T-helper 17 cell (primary cell): ENCODE data around the gene ZNF384. TPM values are rescaled to one million over a fixed set of nuclear protein-coding genes. Genes with fewer than 3 reads are reported as not detected.

Experiments
- ATAC-seq: fragments of 150-1000 bp; cut with Tn5 transposase; 2 replicates; pipeline ENCODE4 v1.10.0; 2021; ENCODE audit warnings: mild to moderate bottlenecking, moderate library complexity
- DNase-seq, 3 donors: peaks; one replicate each; pipeline versions ENCODE4 v3.0.0 to v3.0.0-alpha.2; 2020 to 2021
- H3K9me3 ChIP-seq: one replicate; pipeline ENCODE4 v1.7.0; 2013; ENCODE audit warnings: low read length, mild to moderate bottlenecking; ENCODE audit not compliant: control insufficient read depth, poor library complexity, severe bottlenecking
- H3K27ac Mint-ChIP-seq: one replicate; pipeline ENCODE4 v1.8.0; 2022; ENCODE audit warnings: mild to moderate bottlenecking, moderate library complexity, mixed read lengths
- H3K27me3 Mint-ChIP-seq: one replicate; pipeline ENCODE4 v1.8.0; 2022; ENCODE audit warnings: mixed read lengths
- H3K36me3 Mint-ChIP-seq: one replicate; pipeline ENCODE4 v1.8.0; 2022; ENCODE audit warnings: low read depth, mixed read lengths
- H3K4me1 Mint-ChIP-seq: one replicate; pipeline ENCODE4 v1.8.0; 2022; ENCODE audit warnings: mild to moderate bottlenecking, mixed read lengths
- H3K4me3 Mint-ChIP-seq: one replicate; pipeline ENCODE4 v1.8.0; 2022; ENCODE audit warnings: mild to moderate bottlenecking, moderate library complexity, mixed read lengths
- total RNA-seq, 4 donors: library from RNA in 2 of 4; stranded (reverse) in 2 of 4; gene quantifications; one replicate each; pipeline ENCODE4 v1.2.3 and lab custom pipeline; 2022 to 2026

The ZNF384 gene
- total RNA-seq, 2 donors from 2014 or later = 62.9 to 66.3 TPM

- H3K9me3 ChIP-seq = no peaks in the 10 kb centered on the region
- no peak for ATAC-seq
- peaks cover 26% of the 10 kb centered on the region for H3K4me1 Mint-ChIP-seq
- DNase-seq = no peak
- no peak overlapping the region for H3K4me3 Mint-ChIP-seq
- peaks cover 6% of the 10 kb centered on the region for H3K36me3 Mint-ChIP-seq
- H3K27ac Mint-ChIP-seq = peak overlapping the region; percentile 69
- peaks cover 8% of the 10 kb centered on the region for H3K27me3 Mint-ChIP-seq
These were observed 6.3 kb upstream of the ZNF384 start for GRCh38 chr12:6695313-6696045.

DNA sequence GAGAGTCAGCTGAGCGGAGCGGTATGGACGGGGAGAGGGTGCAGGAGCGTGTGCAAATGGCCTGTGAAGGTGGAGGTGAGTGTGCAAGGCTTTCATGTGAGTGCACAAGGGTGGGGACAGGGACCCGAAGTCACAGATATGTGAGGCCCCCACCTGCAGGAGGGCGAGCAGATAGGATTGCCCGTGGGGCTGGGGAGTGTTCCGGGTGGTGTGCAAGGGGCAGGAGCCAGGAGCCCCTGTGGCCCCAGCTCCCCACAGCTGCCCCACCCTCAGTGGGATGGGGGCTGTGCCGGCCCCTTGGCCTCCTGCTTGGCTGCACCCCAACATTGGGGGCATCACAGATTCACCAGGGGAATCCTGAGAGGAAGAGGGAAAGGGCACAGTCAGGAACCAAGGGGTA lies 5.5 kb upstream of the ZNF384 start:
- ATAC-seq (no peak), DNase-seq (no peak)
- H3K9me3 ChIP-seq = no peaks in the 10 kb centered on the region
- no peak overlapping the region for H3K27ac Mint-ChIP-seq
- H3K36me3 Mint-ChIP-seq = peaks cover 5% of the 10 kb centered on the region
- H3K4me1 Mint-ChIP-seq = peaks cover 31% of the 10 kb centered on the region
- peaks cover 7% of the 10 kb centered on the region for H3K27me3 Mint-ChIP-seq
- H3K4me3 Mint-ChIP-seq = no peak overlapping the region

GRCh38 chr12:6693832-6694355 lies 4.7 kb upstream of the ZNF384 start:
- DNase-seq = no peak
- H3K4me1 Mint-ChIP-seq = peaks cover 23% of the 10 kb centered on the region
- H3K4me3 Mint-ChIP-seq = no peak overlapping the region
- no peaks in the 10 kb centered on the region for H3K36me3 Mint-ChIP-seq
- no peaks in the 10 kb centered on the region for H3K27me3 Mint-ChIP-seq
- no peaks in the 10 kb centered on the region for H3K9me3 ChIP-seq
- H3K27ac Mint-ChIP-seq = peak overlapping the region; percentile 8
- ATAC-seq = no peak

GRCh38 chr12:6692888-6693287 lies 3.7 kb upstream of the ZNF384 start:
- peaks cover 18% of the 10 kb centered on the region for H3K4me1 Mint-ChIP-seq
- DNase-seq = no peak

DNA sequence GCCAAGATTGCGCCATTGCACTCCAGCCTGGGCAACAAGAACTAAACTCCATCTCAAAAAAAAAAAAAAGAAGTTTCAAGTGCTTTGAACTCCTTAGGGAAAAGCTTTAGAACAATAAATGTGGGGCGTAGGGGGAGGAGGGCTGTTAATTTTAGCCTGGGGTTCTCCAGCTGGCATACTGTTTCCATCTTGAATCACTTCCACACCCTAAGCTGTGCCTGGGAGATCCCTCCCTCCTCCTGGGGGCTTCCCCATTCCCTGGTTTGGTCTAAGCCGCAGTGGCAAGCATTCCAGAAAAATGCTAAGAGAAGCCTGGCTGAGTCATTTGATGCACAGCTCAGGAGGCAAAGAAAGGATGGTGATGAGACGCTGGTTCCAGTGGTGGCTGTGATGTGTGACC lies 2.3 kb upstream of the ZNF384 start:
- H3K27ac Mint-ChIP-seq = no peak overlapping the region

More at GRCh38 chr12:6692888-6693287, 3.7 kb upstream of the ZNF384 start:
- H3K27ac Mint-ChIP-seq = no peak overlapping the region
- no peaks in the 10 kb centered on the region for H3K27me3 Mint-ChIP-seq
- no peak for ATAC-seq
- H3K9me3 ChIP-seq = no peaks in the 10 kb centered on the region
- no peaks in the 10 kb centered on the region for H3K36me3 Mint-ChIP-seq
- no peak overlapping the region for H3K4me3 Mint-ChIP-seq

GRCh38 chr12:6688543-6688998 lies 604 bp downstream of the ZNF384 start:
- DNase-seq = peak in 2 of 3 donors; percentile 17 to 19
- Mint-ChIP-seq H3K36me3 (peaks cover 3% of the 10 kb centered on the region), H3K4me1 (peaks cover 44% of the 10 kb centered on the region), H3K4me3 (peak overlapping the region; percentile 92), H3K27ac (peak overlapping the region; percentile 96), H3K27me3 (no peaks in the 10 kb centered on the region)
- no peak for ATAC-seq
- H3K9me3 ChIP-seq = no peaks in the 10 kb centered on the region

More for the DNA sequence above, 2.3 kb upstream of the ZNF384 start:
- peaks cover 3% of the 10 kb centered on the region for H3K36me3 Mint-ChIP-seq
- peaks cover 32% of the 10 kb centered on the region for H3K4me1 Mint-ChIP-seq
- no peak overlapping the region for H3K4me3 Mint-ChIP-seq
- no peaks in the 10 kb centered on the region for H3K27me3 Mint-ChIP-seq
- H3K9me3 ChIP-seq = no peaks in the 10 kb centered on the region
- DNase-seq (no peak), ATAC-seq (no peak)

DNA sequence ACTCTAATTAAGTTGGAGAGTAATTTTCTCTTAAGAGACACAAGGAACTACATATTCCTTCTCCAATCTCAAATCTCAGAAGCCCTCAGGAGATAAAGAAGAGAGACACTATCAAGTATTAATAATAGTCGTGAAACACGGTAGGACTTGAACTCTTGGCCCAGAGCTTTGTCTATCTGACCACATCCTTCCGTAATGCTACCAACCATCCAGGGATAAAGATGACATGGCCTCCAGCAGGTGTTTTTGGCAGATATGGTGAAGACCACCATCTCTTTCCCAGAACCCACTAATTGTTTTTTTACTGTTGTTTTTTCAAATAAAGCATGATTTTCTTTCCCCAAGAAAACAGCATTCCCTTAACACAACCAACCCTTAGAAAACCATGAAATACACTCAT lies 3.4 kb downstream of the ZNF384 start:
- Mint-ChIP-seq H3K27me3 (no peaks in the 10 kb centered on the region), H3K4me3 (no peak overlapping the region), H3K27ac (peak overlapping the region; percentile 85), H3K36me3 (peaks cover 3% of the 10 kb centered on the region), H3K4me1 (peaks cover 47% of the 10 kb centered on the region)
- no peak for DNase-seq
- H3K9me3 ChIP-seq = no peaks in the 10 kb centered on the region
- ATAC-seq = no peak

- Mint-ChIP-seq H3K4me3 (no peak overlapping the region), H3K27ac (peak overlapping the region; percentile 85)
These were observed 4.6 kb downstream of the ZNF384 start for GRCh38 chr12:6684609-6685008.

DNA sequence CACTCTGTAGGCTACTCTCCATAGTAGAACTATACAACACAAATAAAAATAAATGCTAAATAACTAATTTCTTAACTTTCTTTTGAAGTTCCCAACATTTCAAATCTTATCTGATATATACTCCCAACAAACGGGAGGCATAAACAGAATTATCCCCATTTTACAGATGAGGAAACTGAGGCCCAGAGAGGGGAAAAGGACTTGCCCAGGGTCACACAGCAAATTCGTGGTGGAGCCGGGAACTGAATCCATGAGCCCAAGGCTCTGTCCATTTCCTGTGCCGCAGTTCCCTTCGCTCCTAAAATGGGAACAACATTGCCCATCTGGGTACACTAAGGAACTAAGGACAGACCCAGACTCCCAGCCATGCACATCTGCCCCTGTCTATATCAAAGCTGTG lies 12.2 kb downstream of the ZNF384 start:
- ATAC-seq = no peak

More at GRCh38 chr12:6684609-6685008, 4.6 kb downstream of the ZNF384 start:
- H3K9me3 ChIP-seq = no peaks in the 10 kb centered on the region
- Mint-ChIP-seq H3K4me1 (peaks cover 41% of the 10 kb centered on the region), H3K36me3 (peaks cover 3% of the 10 kb centered on the region), H3K27me3 (no peaks in the 10 kb centered on the region)
- DNase-seq = no peak
- ATAC-seq = no peak

DNA sequence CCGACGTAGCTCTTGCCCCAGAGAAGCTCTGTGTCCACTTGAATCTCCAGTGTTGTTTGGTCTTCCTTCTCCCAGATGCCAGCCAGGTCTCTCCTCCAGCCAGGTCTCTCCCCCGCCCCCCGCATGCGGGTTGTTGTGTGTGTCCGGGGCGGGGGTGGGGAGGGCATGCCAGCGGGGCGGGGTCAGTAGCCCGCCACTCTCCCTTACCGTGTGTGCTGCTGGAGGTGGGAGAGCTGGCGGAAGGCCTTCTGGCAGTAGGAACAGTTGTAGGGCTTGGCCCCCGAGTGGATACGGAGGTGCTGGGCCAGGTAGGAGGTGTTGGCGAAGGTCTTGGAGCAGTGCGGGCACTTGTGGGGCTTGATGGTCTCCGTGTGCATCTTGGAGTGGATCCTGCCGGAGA lies 17.0 kb downstream of the ZNF384 start:
- Mint-ChIP-seq H3K27me3 (no peaks in the 10 kb centered on the region), H3K4me3 (no peak overlapping the region), H3K27ac (peak overlapping the region; percentile 27), H3K36me3 (peaks cover 17% of the 10 kb centered on the region), H3K4me1 (peaks cover 4% of the 10 kb centered on the region)
- DNase-seq (no peak), ATAC-seq (no peak)
- H3K9me3 ChIP-seq = no peaks in the 10 kb centered on the region

More for the DNA sequence above, 12.2 kb downstream of the ZNF384 start:
- H3K9me3 ChIP-seq = no peaks in the 10 kb centered on the region
- Mint-ChIP-seq H3K4me1 (peaks cover 4% of the 10 kb centered on the region), H3K27me3 (no peaks in the 10 kb centered on the region), H3K4me3 (no peak overlapping the region), H3K27ac (no peak overlapping the region), H3K36me3 (peaks cover 10% of the 10 kb centered on the region)
- no peak for DNase-seq

GRCh38 chr12:6667559-6668210 lies 21.5 kb downstream of the ZNF384 start:
- Mint-ChIP-seq H3K27me3 (no peaks in the 10 kb centered on the region), H3K36me3 (peaks cover 13% of the 10 kb centered on the region), H3K4me1 (peaks cover 7% of the 10 kb centered on the region), H3K4me3 (no peak overlapping the region), H3K27ac (no peak overlapping the region)
- no peak for ATAC-seq
- no peak for DNase-seq
- H3K9me3 ChIP-seq = no peaks in the 10 kb centered on the region

DNA sequence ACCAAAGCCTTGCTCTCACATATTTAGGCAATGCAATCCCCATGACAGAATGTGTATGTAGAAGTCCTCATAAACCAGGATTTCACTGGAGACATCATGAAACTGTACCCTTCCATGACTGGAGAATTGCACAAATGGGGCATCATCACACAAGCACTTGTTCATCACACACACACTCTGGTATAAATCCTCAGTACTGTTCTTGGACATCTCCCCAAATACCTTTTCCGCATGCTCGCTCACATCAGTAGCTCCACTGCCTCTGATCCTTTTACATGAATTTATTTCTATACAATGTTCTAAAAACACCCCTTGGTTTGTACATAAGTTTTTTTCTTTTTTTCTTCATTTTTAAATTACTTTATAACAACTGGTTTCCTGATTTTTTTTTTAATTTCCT lies 23.0 kb downstream of the ZNF384 start:
- no peaks in the 10 kb centered on the region for H3K9me3 ChIP-seq
- H3K4me1 Mint-ChIP-seq = peaks cover 14% of the 10 kb centered on the region
- DNase-seq = no peak
- H3K27ac Mint-ChIP-seq = no peak overlapping the region
- H3K4me3 Mint-ChIP-seq = no peak overlapping the region
- no peaks in the 10 kb centered on the region for H3K27me3 Mint-ChIP-seq
- no peak for ATAC-seq
- H3K36me3 Mint-ChIP-seq = peaks cover 7% of the 10 kb centered on the region

DNA sequence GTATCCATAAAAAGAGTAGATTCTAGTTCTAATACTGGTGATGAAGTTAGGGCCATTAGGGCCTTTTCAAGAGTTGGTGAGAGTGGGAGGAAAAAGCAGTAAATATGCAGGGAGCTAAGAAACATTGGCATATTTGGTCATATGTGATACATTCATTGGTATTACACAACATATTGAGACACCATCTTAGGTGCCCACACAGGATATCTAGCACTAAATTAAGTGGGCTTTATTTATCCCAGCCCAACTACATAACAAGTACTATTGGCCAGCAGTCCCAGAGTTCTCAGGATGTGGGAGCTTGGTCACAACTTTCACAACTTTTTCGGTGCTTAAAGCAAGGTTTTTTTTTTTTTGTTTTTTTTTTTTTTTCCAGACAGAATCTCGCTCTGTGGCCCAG lies 24.3 kb downstream of the ZNF384 start:
- ATAC-seq (no peak), DNase-seq (no peak)
- H3K4me3 Mint-ChIP-seq = no peak overlapping the region
- peak overlapping the region; percentile 99 for H3K27ac Mint-ChIP-seq
- no peaks in the 10 kb centered on the region for H3K27me3 Mint-ChIP-seq
- H3K36me3 Mint-ChIP-seq = peaks cover 7% of the 10 kb centered on the region
- H3K4me1 Mint-ChIP-seq = peaks cover 14% of the 10 kb centered on the region
- no peaks in the 10 kb centered on the region for H3K9me3 ChIP-seq
